ENCODE results near the gene TTLL13.
A peak's percentile ranks its signal among the peaks of the same experiment; 100 is the strongest.

GRCh38 chr15:90286678-90287077, 37.3 kb downstream of the TTLL13 start:
- TF ChIP-seq EZH2 (IDR thresholded peaks at IDR 0.05) (no peak), CTCF (IDR thresholded peaks at IDR 0.05) (peak; percentile 66), EZH2phosphoT487 (IDR thresholded peaks at IDR 0.05) (no peak)
